PC-9 (cell line): ENCODE results near the gene LONP2.

Experiments used
- CTCF ChIP-seq: fragments of 200-600 bp; sonication (generic); conservative IDR thresholded peaks from 2 replicates; pipeline ENCODE4 v1.6.1; 2017; ENCODE audit warnings: mixed run types, antibody characterized with exemption, mild to moderate bottlenecking, moderate library complexity
- EZH2 ChIP-seq: fragments of 200-600 bp; sonication (generic); IDR thresholded peaks from 2 replicates; pipeline ENCODE4 v1.8.0; 2017; ENCODE audit warnings: antibody characterized with exemption, low read depth

- TF ChIP-seq CTCF (no peak), EZH2 (no peak)
Measured at GRCh38 chr16:48372744-48373143, 128.6 kb downstream of the LONP2 start.
